SK-N-MC (cell line): ENCODE measurements around the gene MARK1.
"Not testable (repeated sequence)": the region's sequence is repeated elsewhere in the genome, so short reads cannot be mapped to it uniquely, and the experiment has no call there.

Experiments
- DNase-seq: peaks from one replicate; pipeline ENCODE4 v3.0.0-alpha.2; 2011; ENCODE audit warnings: low read depth, low spot score
- H3K27ac ChIP-seq: fragments of 200-600 bp; sonication (generic); 2 replicates; pipeline ENCODE4 v1.5.1; 2016; ENCODE audit warnings: mixed run types
- H3K36me3 ChIP-seq: fragments of 200-600 bp; sonication (generic); 2 replicates; pipeline ENCODE4 v1.6.1; 2017; ENCODE audit warnings: antibody characterized with exemption, low read length, mixed read lengths; ENCODE audit not compliant: insufficient read depth
- H3K4me3 ChIP-seq: fragments of 200-600 bp; sonication (generic); 2 replicates; pipeline ENCODE4 v1.5.1; 2016
- H3K9ac ChIP-seq: fragments of 200-600 bp; sonication (generic); 2 replicates; pipeline ENCODE4 v1.8.0; 2017; ENCODE audit warnings: mixed run types, mixed read lengths; ENCODE audit not compliant: insufficient read length
- H3K9me3 ChIP-seq: fragments of 200-600 bp; sonication (generic); 2 replicates; pipeline ENCODE4 v1.6.1; 2017; ENCODE audit warnings: low read depth, mild to moderate bottlenecking, antibody characterized with exemption, low read length, moderate library complexity, mixed read lengths
- EZH2 ChIP-seq: fragments of 200-600 bp; sonication (generic); IDR thresholded peaks from one replicate; pipeline ENCODE4 v1.6.1; 2017; ENCODE audit warnings: antibody characterized with exemption
- FOXP2 ChIP-seq: optimal IDR thresholded peaks from 2 replicates; pipeline ENCODE3; 2011; ENCODE audit warnings: mild to moderate bottlenecking, moderate library complexity; ENCODE audit not compliant: insufficient read depth; ENCODE audit errors: extremely low read length, control extremely low read depth
- POLR2AphosphoS5 ChIP-seq: IDR thresholded peaks from 2 replicates; pipeline ENCODE4 v1.6.1; 2012; ENCODE audit warnings: mild to moderate bottlenecking, low read depth, low read length, borderline replicate concordance

MARK1 gene

DNA sequence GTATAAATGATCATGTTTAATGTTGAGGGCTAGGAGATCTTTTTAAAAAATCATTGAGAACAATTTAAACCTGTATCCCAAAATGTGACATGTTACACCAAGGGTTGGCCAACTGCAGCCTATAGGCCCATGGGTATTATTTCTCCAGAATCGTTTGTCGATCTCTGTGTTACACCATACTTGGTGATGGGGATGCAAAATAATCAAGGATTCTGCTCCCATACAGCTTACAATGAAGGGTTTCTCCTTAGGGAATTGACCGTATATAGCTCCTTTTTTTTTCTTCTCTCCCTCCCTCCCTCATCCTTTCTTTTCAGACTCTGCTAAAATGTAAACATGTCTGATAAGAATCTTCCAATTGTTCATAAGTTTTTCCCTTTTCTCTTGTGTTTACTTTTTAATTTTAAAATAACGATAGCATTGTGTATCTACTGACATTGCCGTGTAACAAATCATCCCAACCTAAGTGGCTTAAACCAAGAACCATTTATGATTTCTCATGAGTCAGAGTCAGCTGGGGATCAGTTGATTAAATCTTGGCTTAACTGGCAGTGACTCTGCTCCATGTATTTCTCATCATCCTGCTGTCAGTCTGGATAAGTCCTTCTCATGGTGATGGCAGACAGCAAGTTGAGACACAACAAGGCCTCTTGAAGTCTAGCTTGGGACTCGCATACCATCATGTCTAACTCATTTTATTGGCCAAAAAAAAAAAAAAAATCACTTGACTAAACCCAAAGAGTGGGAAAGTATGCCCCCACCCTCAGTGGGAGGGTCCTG, 48.0 kb downstream of the MARK1 start:
- Histone ChIP-seq H3K9me3 (no peaks in the 10 kb centered on the region), H3K27ac (no peak overlapping the region), H3K4me3 (no peak overlapping the region), H3K36me3 (no peaks in the 10 kb centered on the region), H3K9ac (no peak overlapping the region)
- TF ChIP-seq EZH2 (no peak), FOXP2 (no peak), POLR2AphosphoS5 (no peak)
- DNase-seq = no peak

DNA sequence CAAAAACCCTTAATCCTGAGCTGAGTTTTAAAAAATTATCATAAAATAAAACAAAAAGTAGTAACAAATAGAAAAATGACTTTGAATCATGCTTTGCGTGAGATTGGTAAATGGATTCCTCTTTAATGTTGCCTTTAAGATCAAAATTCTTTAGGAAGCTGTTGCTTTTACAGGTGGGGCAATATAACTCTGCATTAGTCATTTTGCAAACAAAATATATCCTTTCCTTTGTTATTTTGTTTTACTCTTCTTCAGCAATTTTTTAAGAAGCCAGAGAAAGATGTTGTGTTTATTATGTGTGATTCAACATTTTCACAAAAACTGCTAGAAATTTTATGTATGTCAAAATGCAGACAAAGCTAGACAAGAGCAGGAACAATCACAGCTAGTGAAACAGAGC, 50.0 kb downstream of the MARK1 start:
- TF ChIP-seq EZH2 (no peak), FOXP2 (no peak), POLR2AphosphoS5 (no peak)
- H3K4me3 ChIP-seq = no peak overlapping the region
- no peaks in the 10 kb centered on the region for H3K36me3 ChIP-seq
- H3K9me3 ChIP-seq = no peaks in the 10 kb centered on the region
- no peak overlapping the region for H3K9ac ChIP-seq
- DNase-seq = no peak
- H3K27ac ChIP-seq = no peak overlapping the region

DNA sequence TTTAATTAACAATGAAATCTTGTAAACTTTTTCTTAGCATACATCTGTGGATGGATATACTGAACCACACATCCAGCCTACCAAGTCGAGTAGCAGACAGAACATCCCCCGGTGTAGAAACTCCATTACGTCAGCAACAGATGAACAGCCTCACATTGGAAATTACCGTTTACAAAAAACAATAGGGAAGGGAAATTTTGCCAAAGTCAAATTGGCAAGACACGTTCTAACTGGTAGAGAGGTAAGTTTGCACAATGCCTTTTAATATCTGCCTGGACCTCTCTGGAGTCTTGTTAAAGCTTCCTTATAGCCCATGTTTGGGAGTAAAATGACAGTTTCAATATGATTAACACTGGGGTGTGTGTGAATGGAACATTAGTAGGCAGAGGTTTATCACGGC, 51.4 kb downstream of the MARK1 start:
- no peak for DNase-seq
- Histone ChIP-seq H3K36me3 (no peaks in the 10 kb centered on the region), H3K9ac (no peak overlapping the region), H3K9me3 (no peaks in the 10 kb centered on the region), H3K27ac (no peak overlapping the region), H3K4me3 (no peak overlapping the region)
- no peak for TF ChIP-seq FOXP2
- TF ChIP-seq POLR2AphosphoS5 = no peak
- TF ChIP-seq EZH2 = no peak

DNA sequence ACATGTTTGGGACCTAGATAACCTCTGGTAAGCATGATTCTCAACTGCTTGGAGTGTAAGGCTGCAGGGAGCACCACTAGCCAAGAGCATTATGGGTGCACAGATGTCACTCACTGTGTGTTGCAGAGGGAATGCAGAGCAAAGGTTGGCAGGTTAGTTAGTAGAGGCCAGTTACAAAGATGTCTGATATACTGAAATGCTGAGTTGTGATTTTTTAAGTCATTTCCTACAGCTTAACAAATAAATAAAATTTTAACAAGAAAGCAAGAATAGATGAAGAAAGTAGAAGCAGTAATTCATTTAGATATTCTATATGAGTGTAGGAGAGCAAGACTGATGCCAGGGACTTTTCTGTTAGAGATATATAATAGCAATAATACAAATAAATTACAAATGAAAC, 64.8 kb downstream of the MARK1 start:
- no peaks in the 10 kb centered on the region for H3K9me3 ChIP-seq
- no peak overlapping the region for H3K4me3 ChIP-seq
- no peak for TF ChIP-seq FOXP2
- TF ChIP-seq EZH2 = no peak
- TF ChIP-seq POLR2AphosphoS5 = no peak
- no peak overlapping the region for H3K9ac ChIP-seq
- no peaks in the 10 kb centered on the region for H3K36me3 ChIP-seq
- DNase-seq = no peak
- H3K27ac ChIP-seq = no peak overlapping the region

DNA sequence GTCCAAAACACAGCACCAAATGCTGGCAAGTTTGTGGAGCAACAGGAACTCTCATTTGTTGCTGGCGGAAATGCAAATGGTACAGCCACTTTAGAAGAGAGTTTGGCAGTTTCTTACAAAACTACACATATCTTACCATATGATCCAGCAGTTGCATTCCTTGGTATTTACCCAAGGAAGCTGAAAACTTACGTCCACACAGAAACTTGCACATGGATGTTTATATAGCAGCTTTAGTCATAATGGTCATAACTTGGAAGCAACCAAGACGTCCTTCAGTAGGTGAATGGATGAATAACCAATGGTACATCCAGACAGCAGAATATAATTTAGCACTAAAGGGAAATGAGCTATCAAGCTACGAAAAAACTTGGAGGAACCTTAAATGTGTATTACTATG, 66.4 kb downstream of the MARK1 start:
- Histone ChIP-seq H3K9ac (no peak overlapping the region), H3K9me3 (no peaks in the 10 kb centered on the region), H3K4me3 (no peak overlapping the region), H3K36me3 (no peaks in the 10 kb centered on the region), H3K27ac (no peak overlapping the region)
- no peak for DNase-seq
- TF ChIP-seq POLR2AphosphoS5 (no peak), EZH2 (no peak), FOXP2 (no peak)

DNA sequence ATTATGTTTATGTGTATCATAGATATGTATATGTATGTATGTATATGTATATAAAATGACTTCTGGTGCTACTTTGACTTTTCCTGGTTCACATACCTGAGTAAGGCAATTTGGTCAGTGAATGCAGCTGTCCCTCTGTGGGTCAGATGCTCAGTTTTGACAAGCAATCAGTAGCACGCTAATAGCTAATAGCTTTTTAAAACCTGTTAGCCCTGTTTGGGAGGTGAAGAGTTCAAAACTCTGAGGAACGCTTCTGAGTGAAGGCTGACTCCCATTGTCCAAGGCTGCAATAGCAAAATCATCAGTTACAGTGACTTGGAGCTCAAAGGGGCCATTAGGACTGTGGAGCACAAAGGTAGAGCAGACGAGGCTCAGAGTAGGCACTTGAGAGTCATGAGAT, 67.2 kb downstream of the MARK1 start:
- H3K9ac ChIP-seq = no peak overlapping the region
- H3K4me3 ChIP-seq = no peak overlapping the region
- H3K36me3 ChIP-seq = no peaks in the 10 kb centered on the region
- TF ChIP-seq POLR2AphosphoS5 = no peak
- TF ChIP-seq FOXP2 = no peak
- no peak for TF ChIP-seq EZH2
- DNase-seq = no peak
- no peaks in the 10 kb centered on the region for H3K9me3 ChIP-seq
- no peak overlapping the region for H3K27ac ChIP-seq

DNA sequence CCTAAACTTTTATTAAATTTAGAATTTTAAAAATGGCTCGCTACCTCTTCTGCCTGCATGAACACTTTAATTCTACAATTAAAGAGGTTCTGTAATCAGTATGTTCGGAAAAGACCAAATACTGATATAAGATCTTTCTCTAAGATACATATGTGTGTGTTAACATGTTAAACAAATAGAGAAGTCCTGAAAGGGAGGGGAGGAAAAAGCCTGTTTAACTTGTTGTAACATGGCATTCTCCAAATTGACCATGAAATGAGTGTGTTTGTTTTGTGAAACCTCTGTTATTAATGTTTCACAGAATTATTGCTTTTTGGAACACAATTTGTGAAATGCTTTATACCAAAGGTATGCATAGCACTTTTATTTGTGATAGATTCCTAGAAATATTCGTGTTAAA, 77.0 kb downstream of the MARK1 start:
- Histone ChIP-seq H3K9ac (no peak overlapping the region), H3K9me3 (no peaks in the 10 kb centered on the region), H3K36me3 (no peaks in the 10 kb centered on the region), H3K4me3 (no peak overlapping the region), H3K27ac (no peak overlapping the region)
- no peak for DNase-seq
- no peak for TF ChIP-seq EZH2
- TF ChIP-seq POLR2AphosphoS5 = no peak
- no peak for TF ChIP-seq FOXP2

DNA sequence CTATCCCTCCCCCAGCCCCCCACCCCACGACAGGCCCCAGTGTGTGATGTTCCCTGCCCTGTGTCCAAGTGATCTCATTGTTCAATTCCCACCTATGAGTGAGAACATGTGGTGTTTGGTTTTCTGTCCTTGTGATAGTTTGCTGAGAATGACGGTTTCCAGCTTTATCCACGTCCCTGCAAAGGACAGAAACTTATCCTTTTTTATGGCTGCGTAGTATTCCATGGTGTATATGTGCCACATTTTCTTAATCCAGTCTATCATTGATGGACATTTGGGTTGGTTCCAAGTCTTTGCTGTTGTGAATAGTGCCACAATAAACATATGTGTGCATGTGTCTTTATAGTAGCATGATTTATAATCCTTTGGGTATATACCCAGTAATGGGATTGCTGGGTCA, 77.7 kb downstream of the MARK1 start:
- not testable (repeated sequence) for H3K27ac ChIP-seq, H3K4me3 ChIP-seq, H3K36me3 ChIP-seq, H3K9me3 ChIP-seq, H3K9ac ChIP-seq, DNase-seq

DNA sequence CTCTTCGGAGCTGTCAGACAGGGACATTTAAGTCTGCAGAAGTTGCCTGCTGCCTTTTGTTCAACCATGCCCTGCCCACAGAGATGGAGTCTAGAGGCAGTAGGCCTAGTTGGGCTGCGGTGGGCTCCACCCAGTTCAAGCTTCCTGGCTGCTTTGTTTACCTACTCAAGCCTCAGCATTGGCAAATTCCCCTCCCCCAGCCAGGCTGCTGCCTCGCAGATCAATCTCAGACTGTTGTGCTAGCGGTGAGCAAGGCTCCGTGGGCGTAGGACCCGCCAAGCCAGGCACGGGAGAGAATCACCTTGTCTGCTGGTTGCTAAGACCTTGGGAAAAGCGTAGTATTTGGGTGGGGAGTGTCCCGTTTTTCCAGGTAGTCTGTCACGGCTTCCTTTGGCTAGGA, 83.2 kb downstream of the MARK1 start:
- H3K9ac ChIP-seq, H3K9me3 ChIP-seq, H3K36me3 ChIP-seq, DNase-seq, H3K4me3 ChIP-seq, H3K27ac ChIP-seq: not testable (repeated sequence)

DNA sequence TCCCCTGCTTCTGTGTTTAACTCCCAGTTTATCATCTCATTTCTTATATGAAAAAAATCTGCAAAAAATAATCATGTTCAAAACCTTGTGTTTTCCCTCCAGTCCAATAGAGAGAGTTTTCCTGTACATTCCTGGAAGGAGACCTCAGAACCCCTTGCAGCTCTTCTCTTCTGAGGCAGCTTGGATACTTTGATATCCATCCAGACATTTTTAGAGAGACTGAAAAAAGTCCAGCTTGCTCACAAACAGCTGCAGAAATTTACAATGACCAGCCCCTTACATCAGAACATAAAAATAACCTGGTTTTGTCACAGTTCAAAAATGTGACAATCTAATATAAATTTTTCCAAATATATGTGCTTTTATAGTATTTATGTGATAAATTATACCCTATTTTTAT, 88.9 kb downstream of the MARK1 start:
- H3K27ac ChIP-seq = no peak overlapping the region
- no peak overlapping the region for H3K4me3 ChIP-seq
- TF ChIP-seq POLR2AphosphoS5 = no peak
- no peak for TF ChIP-seq EZH2
- TF ChIP-seq FOXP2 = no peak
- DNase-seq = no peak
- H3K9me3 ChIP-seq = no peaks in the 10 kb centered on the region
- no peak overlapping the region for H3K9ac ChIP-seq
- no peaks in the 10 kb centered on the region for H3K36me3 ChIP-seq
